Mononuclear cell (primary cell): ENCODE measurements around the gene TBX1. TPM values are rescaled to one million over a fixed set of nuclear protein-coding genes. Genes with fewer than 3 reads are reported as not detected.

Experiments
- H3K27me3 ChIP-seq: 2 replicates; pipeline ENCODE4 v1.6.0; 2011; ENCODE audit warnings: low read length, control low read depth; ENCODE audit not compliant: insufficient read depth
- H3K4me1 ChIP-seq: 2 replicates; pipeline ENCODE4 v1.5.1; 2011; ENCODE audit warnings: mild to moderate bottlenecking, low read length, control low read depth; ENCODE audit not compliant: insufficient read depth
- H3K4me3 ChIP-seq: 2 replicates; pipeline ENCODE4 v1.5.1; 2011; ENCODE audit warnings: mild to moderate bottlenecking, low read length, moderate library complexity
- H3K9me3 ChIP-seq: 2 replicates; pipeline ENCODE4 v1.5.1; 2011; ENCODE audit warnings: low read depth, mild to moderate bottlenecking, control low read depth, low read length
- total RNA-seq: library from RNA; depleted of rRNA; stranded (reverse); fragments of >200 nt; gene quantifications from one replicate; pipeline ENCODE4 v1.2.3, GENCODE V29; 2012

TBX1 gene
- total RNA-seq: not detected

GRCh38 chr22:19760058-19760950 is at the start of gene TBX1:
Gene TBX1, plus strand, starts transcription at chr22:19760778. Its CDS starts 66 bp downstream, at chr22:19760844.
- no peak within 1 kb of the TSS for H3K4me3 ChIP-seq
- H3K27me3 ChIP-seq: peaks cover 76% of the 10 kb centered on the region

GRCh38 chr22:19713245-19713644 is 47.3 kb upstream of the TBX1 start:
- Histone ChIP-seq H3K27me3 (peaks cover 14% of the 10 kb centered on the region), H3K9me3 (no peaks in the 10 kb centered on the region), H3K4me3 (no peak overlapping the region), H3K4me1 (peaks cover 17% of the 10 kb centered on the region)

More at GRCh38 chr22:19760058-19760950, at the start of gene TBX1:
- no peaks in the 10 kb centered on the region for H3K9me3 ChIP-seq
- peaks cover 23% of the 10 kb centered on the region for H3K4me1 ChIP-seq

GRCh38 chr22:19713650-19714311 is 46.8 kb upstream of the TBX1 start:
- H3K4me3 ChIP-seq: no peak overlapping the region
- H3K4me1 ChIP-seq: peaks cover 22% of the 10 kb centered on the region
- peaks cover 18% of the 10 kb centered on the region for H3K27me3 ChIP-seq
- no peaks in the 10 kb centered on the region for H3K9me3 ChIP-seq

- peaks cover 26% of the 10 kb centered on the region for H3K27me3 ChIP-seq
- H3K4me1 ChIP-seq: peaks cover 26% of the 10 kb centered on the region
- H3K4me3 ChIP-seq: peak within 1 kb of the TSS; percentile 29
- H3K9me3 ChIP-seq: no peaks in the 10 kb centered on the region
Measured at GRCh38 chr22:19714312-19715187, 46.0 kb upstream of the TBX1 start, which contains the start of gene SEPTIN5. Gene SEPTIN5, plus strand, starts transcription at chr22:19714503. Its CDS starts 86 bp downstream, at chr22:19714589.

- Histone ChIP-seq H3K27me3 (peaks cover 27% of the 10 kb centered on the region), H3K9me3 (no peaks in the 10 kb centered on the region), H3K4me1 (peaks cover 26% of the 10 kb centered on the region), H3K4me3 (peak overlapping the region; percentile 29)
Measured at GRCh38 chr22:19715188-19715930, 45.2 kb upstream of the TBX1 start.

GRCh38 chr22:19716041-19716828 is 44.3 kb upstream of the TBX1 start:
- Histone ChIP-seq H3K27me3 (peaks cover 27% of the 10 kb centered on the region), H3K4me1 (peaks cover 26% of the 10 kb centered on the region), H3K4me3 (no peak overlapping the region), H3K9me3 (no peaks in the 10 kb centered on the region)

- Histone ChIP-seq H3K9me3 (no peaks in the 10 kb centered on the region), H3K4me3 (no peak overlapping the region), H3K4me1 (peaks cover 26% of the 10 kb centered on the region), H3K27me3 (peaks cover 27% of the 10 kb centered on the region)
Measured at GRCh38 chr22:19716829-19717105, 43.8 kb upstream of the TBX1 start.

GRCh38 chr22:19717181-19717580 is 43.4 kb upstream of the TBX1 start:
- Histone ChIP-seq H3K4me3 (no peak overlapping the region), H3K9me3 (no peaks in the 10 kb centered on the region), H3K4me1 (peaks cover 26% of the 10 kb centered on the region), H3K27me3 (peaks cover 27% of the 10 kb centered on the region)

- peaks cover 30% of the 10 kb centered on the region for H3K4me1 ChIP-seq
- no peaks in the 10 kb centered on the region for H3K9me3 ChIP-seq
- peaks cover 31% of the 10 kb centered on the region for H3K27me3 ChIP-seq
- peak overlapping the region; percentile 39 for H3K4me3 ChIP-seq
Measured at GRCh38 chr22:19717691-19718455, 42.7 kb upstream of the TBX1 start.

GRCh38 chr22:19718456-19719049 is 42.0 kb upstream of the TBX1 start:
- Histone ChIP-seq H3K4me1 (peaks cover 37% of the 10 kb centered on the region), H3K4me3 (peak overlapping the region; percentile 39), H3K27me3 (peaks cover 36% of the 10 kb centered on the region)

GRCh38 chr22:19719050-19719482 is 41.5 kb upstream of the TBX1 start:
- no peak overlapping the region for H3K4me3 ChIP-seq
- peaks cover 35% of the 10 kb centered on the region for H3K27me3 ChIP-seq
- H3K4me1 ChIP-seq: peaks cover 35% of the 10 kb centered on the region
- no peaks in the 10 kb centered on the region for H3K9me3 ChIP-seq

More at GRCh38 chr22:19718456-19719049, 42.0 kb upstream of the TBX1 start:
- no peaks in the 10 kb centered on the region for H3K9me3 ChIP-seq

GRCh38 chr22:19719488-19720021 is 41.0 kb upstream of the TBX1 start:
- H3K9me3 ChIP-seq: no peaks in the 10 kb centered on the region
- H3K4me3 ChIP-seq: no peak overlapping the region
- H3K4me1 ChIP-seq: peaks cover 35% of the 10 kb centered on the region
- H3K27me3 ChIP-seq: peaks cover 38% of the 10 kb centered on the region
